Naive thymus-derived CD4-positive, alpha-beta T cell (primary cell): ENCODE results near the gene IRS1. TPM values are rescaled to one million over a fixed set of nuclear protein-coding genes. Genes with fewer than 3 reads are reported as not detected.

Experiments
- polyA plus RNA-seq, 2 donors: library from polyadenylated mRNA; unstranded; fragments of 300-500 nt; fragmentation: Illumina TruSeq; gene quantifications; one replicate each; pipeline ENCODE4 v1.2.3, GENCODE V29; 2021
- total RNA-seq, 6 experiments: library from RNA in 5 of 6; stranded (reverse) in 5 of 6; gene quantifications; 1 replicate in 5 of 6; 2 replicates in 1 of 6; pipeline ENCODE4 v1.2.3 and lab custom pipeline; 2021 to 2026

Gene IRS1
- total and polyA plus RNA-seq, 7 experiments from 2014 or later, result 0.40 to 7.1 (median 3.3) TPM

Other genes starting within 250 kb of the IRS1 start
- 10 to 100 TPM; 42.9 to 70.8 (median 62.1) TPM for gene RHBDD1, start 36.2 kb upstream of the IRS1 start, total RNA-seq
- gene RHBDD1, start 36.2 kb upstream of the IRS1 start, polyA plus RNA-seq, result 10 to 100 TPM; 21.2 to 21.5 TPM